T-cell (primary cell): ENCODE measurements around the gene RAP1A. TPM values are rescaled to one million over a fixed set of nuclear protein-coding genes. Genes with fewer than 3 reads are reported as not detected.

Source experiments
- ATAC-seq, 4 experiments: fragments of 200-7000 bp in 3 of 4; fragments of 150-1000 bp in 1 of 4; cut with Tn5 transposase; replicated peaks in 1 of 4; 1 replicate in 3 of 4; 2 replicates in 1 of 4; pipeline ENCODE4 v1.10.0; 2021; ENCODE audit warnings: moderate library complexity in 3 of 4, mild to moderate bottlenecking in 2 of 4, moderate number of reproducible peaks in 1 of 4
- CTCF ChIA-PET, 2 donors: fragments of 300-600 bp; sonication (Branson Sonifier 250); formaldehyde crosslinking; loops; one replicate each; lab custom pipeline; 2022; ENCODE audit warnings: antibody characterized with exemption in 2 of 2; lab: Charles Lee
- POLR2A ChIA-PET, 2 donors: fragments of 300-600 bp; sonication (Branson Sonifier 250); formaldehyde crosslinking; loops; one replicate each; lab custom pipeline; 2022; ENCODE audit warnings: antibody characterized with exemption in 2 of 2; lab: Charles Lee
- DNase-seq, 35 experiments: peaks; one replicate each; pipeline versions ENCODE4 v3.0.0 to v3.0.0-alpha.2; 2013 to 2023
- H3K27ac ChIP-seq: one replicate; pipeline ENCODE4 v1.5.1; 2013; ENCODE audit warnings: low read length
- H3K27me3 ChIP-seq, 2 experiments: replicated peaks in 1 of 2; 1 replicate in 1 of 2; 2 replicates in 1 of 2; pipeline versions ENCODE4 v1.6.1 to v1.7.0; 2013; ENCODE audit warnings: low read length in 1 of 2, mixed read lengths in 1 of 2; ENCODE audit not compliant: control insufficient read depth in 2 of 2, insufficient read depth in 2 of 2; ENCODE audit errors: extremely low read depth in 1 of 2
- H3K36me3 ChIP-seq, 2 donors: 1 replicate in 1 of 2; 2 replicates in 1 of 2; pipeline versions ENCODE4 v1.6.1 to v1.7.0; 2013; ENCODE audit warnings: low read length in 1 of 2; ENCODE audit not compliant: control insufficient read depth in 2 of 2, insufficient read depth in 1 of 2; ENCODE audit errors: extremely low read depth in 1 of 2
- H3K4me1 ChIP-seq, 2 experiments: 1 replicate in 1 of 2; 2 replicates in 1 of 2; pipeline versions ENCODE4 v1.6.1 to v1.7.0; 2013; ENCODE audit warnings: low read length in 2 of 2, mixed read lengths in 1 of 2; ENCODE audit not compliant: insufficient read depth in 2 of 2, control insufficient read depth in 1 of 2; ENCODE audit errors: extremely low read depth in 1 of 2
- H3K4me3 ChIP-seq, 2 donors: 1 replicate in 1 of 2; 2 replicates in 1 of 2; pipeline versions ENCODE4 v1.5.1 to v1.7.0; 2013; ENCODE audit warnings: mild to moderate bottlenecking in 2 of 2, low read length in 1 of 2, moderate library complexity in 1 of 2; ENCODE audit not compliant: control insufficient read depth in 1 of 2; ENCODE audit errors: extremely low read depth in 1 of 2
- H3K9me3 ChIP-seq: 2 replicates; pipeline ENCODE4 v1.7.0; 2013
- H3K27ac Mint-ChIP-seq, 2 donors: one replicate each; pipeline ENCODE4 v1.8.0; 2020 to 2021; ENCODE audit warnings: mild to moderate bottlenecking in 2 of 2, mixed read lengths in 2 of 2
- H3K27me3 Mint-ChIP-seq, 2 donors: one replicate each; pipeline ENCODE4 v1.8.0; 2021 to 2022; ENCODE audit warnings: mixed read lengths in 2 of 2
- H3K36me3 Mint-ChIP-seq: one replicate; pipeline ENCODE4 v1.8.0; 2021; ENCODE audit warnings: mixed read lengths
- H3K4me1 Mint-ChIP-seq, 3 donors: one replicate each; pipeline ENCODE4 v1.8.0; 2020 to 2022; ENCODE audit warnings: mixed read lengths in 3 of 3, mild to moderate bottlenecking in 1 of 3
- H3K4me3 Mint-ChIP-seq, 3 donors: one replicate each; pipeline ENCODE4 v1.8.0; 2020 to 2022; ENCODE audit warnings: mild to moderate bottlenecking in 3 of 3, mixed read lengths in 3 of 3, moderate library complexity in 3 of 3
- H3K9me3 Mint-ChIP-seq, 3 donors: one replicate each; pipeline ENCODE4 v1.8.0; 2020 to 2022; ENCODE audit warnings: mixed read lengths in 3 of 3
- WGBS: methylation state at CpG from one replicate; pipeline ENCODE4 v1.1.5; 2013; ENCODE audit warnings: missing lambda C conversion rate; ENCODE audit not compliant: insufficient coverage; 5-methylcytosine and 5-hydroxymethylcytosine counted together
- total RNA-seq, 35 experiments: library from RNA in 6 of 35; stranded (reverse) in 6 of 35; fragments of 120-200 nt in 1 of 35; gene quantifications; one replicate each; pipeline versions ENCODE4 v1.2.1 to v1.2.4 and lab custom pipeline; 2013 to 2026

The RAP1A gene
- total RNA-seq, 5 donors from 2014 or later (not counting 1 experiment from before 2014, with no cell fraction given), result 95.0 to 108 (median 103) TPM

DNA sequence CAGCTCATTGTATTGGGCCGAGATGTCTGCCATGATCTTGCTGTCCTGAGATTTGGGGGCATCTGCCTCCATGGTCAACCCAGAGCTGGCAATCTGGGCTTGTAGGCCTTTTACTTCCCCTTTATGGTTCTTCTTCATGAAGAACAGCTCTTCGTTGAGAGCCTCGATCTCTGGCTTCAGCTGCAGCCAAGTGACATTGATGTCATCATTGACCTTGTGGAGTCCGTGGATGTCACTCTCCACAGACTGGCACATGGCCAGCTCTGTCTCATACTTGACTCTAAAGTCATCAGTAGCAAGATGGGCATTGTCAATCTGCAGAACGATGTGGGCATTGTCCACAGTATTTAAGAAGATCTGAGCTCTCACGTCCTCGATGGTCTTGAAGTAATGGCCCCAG lies 29.2 kb downstream of the RAP1A start:
- H3K27ac ChIP-seq, result peak overlapping the region; percentile 48
- H3K27me3 Mint-ChIP-seq, result no peaks in the 10 kb centered on the region
- ATAC-seq (no peak), DNase-seq (no peak)
- H3K27ac Mint-ChIP-seq, result peak overlapping the region; percentile 80 to 83
- peak overlapping the region in 2 of 3 donors; percentile 22 to 70 for H3K4me3 Mint-ChIP-seq
- peaks cover 83 to 92% (median 88%) of the 10 kb centered on the region in 3 donors for H3K4me1 Mint-ChIP-seq
- peaks cover 26 to 50% of the 10 kb centered on the region in 2 experiments for H3K4me1 ChIP-seq
- no peaks in the 10 kb centered on the region for H3K9me3 Mint-ChIP-seq
- H3K9me3 ChIP-seq, result peaks cover under 1% of the 10 kb centered on the region
- H3K4me3 ChIP-seq, result no peak overlapping the region
- H3K27me3 ChIP-seq, result no peaks in the 10 kb centered on the region
- H3K36me3 Mint-ChIP-seq, result peaks cover 21% of the 10 kb centered on the region
- CTCF ChIA-PET, result interaction anchor here (1.2 to 1.5 kb wide), 2 partner anchors 22 to 33 kb away, joined by 3 read pairs; no protein-coding TSS in a partner anchor
- POLR2A ChIA-PET, result interaction anchor here (0.8 to 1.1 kb wide), 2 partner anchors 35 to 141 kb away, joined by 3 read pairs; no protein-coding TSS in a partner anchor
- H3K36me3 ChIP-seq, result peaks cover 0 to 5% of the 10 kb centered on the region in 2 donors
- WGBS, result 90% methylated on average over 6 of the region's 7 CpGs

DNA sequence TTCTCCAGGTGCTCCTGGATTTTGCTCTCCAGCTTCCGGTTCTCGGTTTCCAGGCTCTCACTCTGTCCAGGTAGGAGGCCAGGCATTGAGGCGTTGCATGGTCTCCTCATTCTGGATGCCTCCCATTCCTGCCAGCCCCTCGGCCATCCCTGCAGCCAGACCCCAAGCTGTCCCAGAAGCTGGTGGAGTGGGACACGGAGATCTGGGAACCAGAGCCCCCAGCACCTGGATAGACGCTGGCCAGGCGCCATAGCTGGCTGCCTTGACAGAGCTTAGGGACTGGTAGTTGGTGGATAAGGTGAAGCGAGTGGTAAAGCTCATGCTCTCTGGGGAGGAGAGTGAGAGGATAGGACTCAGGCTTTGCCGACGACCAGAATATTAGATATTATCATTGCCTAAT lies 29.6 kb downstream of the RAP1A start:
- no peak overlapping the region for H3K4me3 ChIP-seq
- Mint-ChIP-seq H3K9me3 (no peaks in the 10 kb centered on the region), H3K4me1 (peaks cover 83 to 94% (median 88%) of the 10 kb centered on the region in 3 donors), H3K27me3 (no peaks in the 10 kb centered on the region), H3K4me3 (peak overlapping the region in 1 of 3 donors; percentile 70), H3K36me3 (peaks cover 18% of the 10 kb centered on the region), H3K27ac (peak overlapping the region; percentile 50 to 80)
- ChIA-PET POLR2A (interaction anchor here (0.5 to 1.1 kb wide), 4 partner anchors 35 to 949 kb away, joined by 3 to 4 read pairs (median 4); no protein-coding TSS in a partner anchor), CTCF (interaction anchor here (0.6 to 1.5 kb wide), 3 partner anchors 23 to 120 kb away, joined by 3 read pairs; no protein-coding TSS in a partner anchor)
- H3K36me3 ChIP-seq, result peaks cover 0 to 5% of the 10 kb centered on the region in 2 donors
- DNase-seq, result no peak
- H3K9me3 ChIP-seq, result no peaks in the 10 kb centered on the region
- no peak for ATAC-seq
- 100% methylated on average over 1 of the region's 10 CpGs for WGBS
- peaks cover 30 to 53% of the 10 kb centered on the region in 2 experiments for H3K4me1 ChIP-seq
- no peak overlapping the region for H3K27ac ChIP-seq
- no peaks in the 10 kb centered on the region for H3K27me3 ChIP-seq

DNA sequence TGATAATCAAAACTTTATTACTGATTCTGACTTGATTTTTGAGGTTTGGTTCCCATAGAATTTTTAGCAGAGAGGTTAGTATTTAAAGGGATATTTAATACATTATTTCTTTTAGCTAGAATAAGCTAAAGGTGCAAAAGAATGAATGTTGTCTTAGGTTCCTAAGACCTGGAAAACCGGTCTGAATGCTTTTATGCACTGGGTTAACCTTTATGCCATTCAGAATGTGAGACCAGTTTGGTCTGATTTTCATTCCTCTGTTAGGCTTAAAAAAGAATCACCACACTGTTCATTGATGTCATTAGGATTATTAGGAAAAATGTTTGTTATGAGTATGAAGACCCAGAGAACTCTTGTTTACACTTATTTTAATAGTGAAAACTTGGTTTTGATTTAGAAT lies 30.1 kb downstream of the RAP1A start:
- Histone ChIP-seq H3K4me3 (no peak overlapping the region), H3K4me1 (peaks cover 29 to 54% of the 10 kb centered on the region in 2 experiments), H3K27ac (no peak overlapping the region), H3K9me3 (no peaks in the 10 kb centered on the region), H3K36me3 (peaks cover 0 to 5% of the 10 kb centered on the region in 2 donors), H3K27me3 (no peaks in the 10 kb centered on the region)
- Mint-ChIP-seq H3K27me3 (no peaks in the 10 kb centered on the region), H3K4me3 (peak overlapping the region in 1 of 3 donors; percentile 70), H3K9me3 (no peaks in the 10 kb centered on the region), H3K27ac (peak overlapping the region in 1 of 2 donors; percentile 22), H3K36me3 (peaks cover 14% of the 10 kb centered on the region), H3K4me1 (peaks cover 81 to 92% (median 85%) of the 10 kb centered on the region in 3 donors)
- POLR2A ChIA-PET, result interaction anchor here (0.5 to 0.8 kb wide), 4 partner anchors 21 to 949 kb away, joined by 3 to 4 read pairs (median 4); no protein-coding TSS in a partner anchor
- no peak for DNase-seq
- CTCF ChIA-PET, result interaction anchor here (0.6 to 1.5 kb wide), 4 partner anchors 23 to 608 kb away, joined by 3 to 5 read pairs (median 3); no protein-coding TSS in a partner anchor
- 67% methylated on average over 1 of the region's 1 CpG for WGBS
- no peak for ATAC-seq

DNA sequence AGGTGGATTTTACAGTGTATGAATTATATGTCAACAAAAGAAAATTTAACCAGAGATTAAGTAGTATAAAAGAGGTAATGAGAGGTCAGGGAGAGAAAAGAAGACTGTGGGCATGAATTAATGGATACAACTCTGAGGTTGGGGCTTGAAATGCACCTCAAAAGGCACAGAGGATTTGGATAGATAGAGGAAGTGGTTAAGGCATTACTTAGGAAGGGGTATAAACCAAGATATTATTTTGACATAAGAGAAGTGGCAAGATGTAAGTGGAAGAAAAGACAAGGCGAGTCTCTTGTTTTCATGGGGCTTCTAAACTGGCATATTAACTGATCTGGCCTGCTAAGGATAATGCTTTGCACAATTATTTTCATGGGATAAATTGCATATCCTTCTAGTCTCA lies 34.1 kb downstream of the RAP1A start:
- H3K9me3 Mint-ChIP-seq, result no peaks in the 10 kb centered on the region
- ATAC-seq (peak in 1 of 4 experiments; percentile 59), DNase-seq (no peak)
- Histone ChIP-seq H3K27me3 (no peaks in the 10 kb centered on the region), H3K4me3 (no peak overlapping the region), H3K27ac (no peak overlapping the region), H3K4me1 (peaks cover 35 to 39% of the 10 kb centered on the region in 2 experiments), H3K9me3 (no peaks in the 10 kb centered on the region), H3K36me3 (peaks cover 0 to 2% of the 10 kb centered on the region in 2 donors)
- no CpG with 5 or more reads among the region's 1 CpG for WGBS
- no peaks in the 10 kb centered on the region for H3K27me3 Mint-ChIP-seq
- peaks cover 69 to 76% (median 74%) of the 10 kb centered on the region in 3 donors for H3K4me1 Mint-ChIP-seq
- POLR2A ChIA-PET, result interaction anchor here in 1 of 2 donors (0.8 kb wide), 1 partner anchor 118 kb away, joined by 4 read pairs; no protein-coding TSS in a partner anchor
- peak overlapping the region in 1 of 3 donors; percentile 15 for H3K4me3 Mint-ChIP-seq
- peak overlapping the region; percentile 69 to 73 for H3K27ac Mint-ChIP-seq
- H3K36me3 Mint-ChIP-seq, result peaks cover 9% of the 10 kb centered on the region
- CTCF ChIA-PET, result no interaction called here

DNA sequence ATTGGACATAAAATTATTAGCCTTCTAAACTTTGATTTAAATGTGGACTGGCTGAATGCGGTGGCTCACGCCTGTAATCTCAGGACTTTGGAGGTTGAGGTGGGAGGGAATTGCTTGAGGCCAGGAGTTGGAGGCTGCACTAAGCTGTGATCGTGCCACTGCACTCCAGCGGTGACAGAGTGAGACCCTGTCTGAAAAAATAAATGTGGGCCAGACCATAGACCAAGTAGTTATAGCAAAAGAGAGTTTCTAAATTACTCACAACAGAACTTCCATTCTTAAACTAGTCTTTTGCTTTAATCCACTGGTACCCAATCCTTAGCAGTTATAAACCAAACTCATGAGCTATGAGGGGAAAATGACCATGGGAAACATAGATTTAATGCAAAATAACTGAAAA lies 35.2 kb downstream of the RAP1A start:
- no peaks in the 10 kb centered on the region for H3K27me3 Mint-ChIP-seq
- peaks cover 3% of the 10 kb centered on the region for H3K36me3 Mint-ChIP-seq
- H3K9me3 Mint-ChIP-seq, result no peaks in the 10 kb centered on the region
- H3K4me3 ChIP-seq, result no peak overlapping the region
- H3K27me3 ChIP-seq, result no peaks in the 10 kb centered on the region
- no peak overlapping the region for H3K27ac ChIP-seq
- DNase-seq (no peak), ATAC-seq (no peak)
- WGBS, result 50% methylated on average over 2 of the region's 4 CpGs
- H3K36me3 ChIP-seq, result peaks cover 0 to 2% of the 10 kb centered on the region in 2 donors
- ChIA-PET CTCF (interaction anchor here in 1 of 2 donors (0.5 to 0.8 kb wide), 3 partner anchors 13 to 39 kb away, joined by 3 to 4 read pairs (median 3); no protein-coding TSS in a partner anchor), POLR2A (interaction anchor here (0.6 kb wide), 3 partner anchors 109 to 956 kb away, joined by 3 to 5 read pairs (median 4); no protein-coding TSS in a partner anchor)
- H3K4me1 Mint-ChIP-seq, result peaks cover 61 to 66% (median 65%) of the 10 kb centered on the region in 3 donors
- H3K9me3 ChIP-seq, result no peaks in the 10 kb centered on the region
- H3K4me3 Mint-ChIP-seq, result no peak overlapping the region
- peak overlapping the region; percentile 52 to 60 for H3K27ac Mint-ChIP-seq
- H3K4me1 ChIP-seq, result peaks cover 28 to 43% of the 10 kb centered on the region in 2 experiments
